RWPE2 (cell line): ENCODE measurements around the gene ZBTB20.

Source experiments
- ATAC-seq: fragments of 200-7000 bp; cut with Tn5 transposase; 3 replicates; pipeline ENCODE4 v1.9.1; 2021; ENCODE audit warnings: low read depth
- DNase-seq: peaks from one replicate; pipeline ENCODE4 v3.0.0-alpha.2; 2020; ENCODE audit warnings: low spot score
- H3K27ac ChIP-seq: fragments of 450-650 bp; 2 replicates; pipeline ENCODE4 v1.5.1; 2017; ENCODE audit warnings: mild to moderate bottlenecking; ENCODE audit not compliant: poor library complexity, severe bottlenecking
- H3K27me3 ChIP-seq: fragments of 250-450 bp; sonication (Bioruptor Pico); 2 replicates; pipeline ENCODE4 v1.5.1; 2021; ENCODE audit warnings: mild to moderate bottlenecking, moderate library complexity; ENCODE audit not compliant: insufficient read depth, poor library complexity, severe bottlenecking
- H3K36me3 ChIP-seq: fragments of 250-450 bp; sonication (Bioruptor Pico); 2 replicates; pipeline ENCODE4 v1.5.1; 2020; ENCODE audit warnings: low read depth, mild to moderate bottlenecking, moderate library complexity
- H3K4me1 ChIP-seq: fragments of 250-450 bp; sonication (Bioruptor Pico); 2 replicates; pipeline ENCODE4 v1.5.1; 2021; ENCODE audit warnings: mild to moderate bottlenecking, moderate library complexity; ENCODE audit not compliant: insufficient read depth, poor library complexity, severe bottlenecking
- H3K4me3 ChIP-seq: fragments of 250-450 bp; sonication (Bioruptor Pico); 2 replicates; pipeline ENCODE4 v1.5.1; 2021; ENCODE audit warnings: mild to moderate bottlenecking, moderate library complexity; ENCODE audit not compliant: severe bottlenecking
- H3K9me3 ChIP-seq: fragments of 250-450 bp; sonication (Bioruptor Pico); 2 replicates; pipeline ENCODE4 v1.5.1; 2021; ENCODE audit warnings: mild to moderate bottlenecking, moderate library complexity; ENCODE audit not compliant: severe bottlenecking
- TF ChIP-seq, protein P1 (sequence below): fragments of 450-650 bp; IDR thresholded peaks from one replicate; pipeline ENCODE4 v1.5.1; 2017; ENCODE audit warnings: mild to moderate bottlenecking, moderate library complexity; ENCODE audit not compliant: poor library complexity, severe bottlenecking

Gene ZBTB20

DNA sequence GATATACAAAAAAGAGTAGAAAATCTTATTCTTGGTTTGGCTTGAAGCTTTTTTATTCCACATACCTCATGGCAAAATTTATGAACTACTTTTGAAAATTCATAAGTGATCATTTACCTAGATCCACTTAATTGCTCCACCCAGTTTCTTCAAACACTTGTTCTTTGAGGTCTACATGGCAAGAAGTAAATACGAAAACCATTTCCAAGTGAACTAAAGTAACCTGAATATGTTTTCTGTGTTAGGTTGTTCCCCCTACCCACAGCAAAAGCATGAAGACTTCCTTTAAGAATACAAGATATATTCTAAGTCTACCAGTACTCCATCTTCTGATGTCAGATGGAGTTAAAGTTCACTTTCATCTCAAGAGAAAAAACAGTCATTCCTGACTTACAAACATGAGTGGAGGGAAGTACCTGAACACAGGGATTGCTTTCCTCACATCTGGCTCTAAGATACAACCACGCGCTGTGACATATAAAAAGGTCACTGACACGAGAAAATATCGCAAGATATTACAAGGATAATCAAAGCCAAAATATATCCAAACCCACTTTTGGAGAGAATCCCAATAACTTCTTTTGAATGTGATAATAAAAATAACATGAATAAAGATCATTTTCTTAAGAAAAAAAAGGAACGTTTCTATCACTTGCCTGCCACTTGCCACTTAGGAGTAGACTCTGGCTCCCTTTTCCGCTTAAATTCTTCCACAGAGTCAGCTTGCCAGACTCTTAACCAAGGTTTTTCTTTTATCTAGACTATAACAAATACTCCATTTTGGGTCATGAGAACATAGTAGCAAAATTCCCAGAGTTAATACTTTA, 428.8 kb downstream of the ZBTB20 start:
- H3K36me3 ChIP-seq: no peaks in the 10 kb centered on the region
- no peak for ATAC-seq
- no peaks in the 10 kb centered on the region for H3K9me3 ChIP-seq
- DNase-seq: no peak
- TF ChIP-seq, protein P1, sequence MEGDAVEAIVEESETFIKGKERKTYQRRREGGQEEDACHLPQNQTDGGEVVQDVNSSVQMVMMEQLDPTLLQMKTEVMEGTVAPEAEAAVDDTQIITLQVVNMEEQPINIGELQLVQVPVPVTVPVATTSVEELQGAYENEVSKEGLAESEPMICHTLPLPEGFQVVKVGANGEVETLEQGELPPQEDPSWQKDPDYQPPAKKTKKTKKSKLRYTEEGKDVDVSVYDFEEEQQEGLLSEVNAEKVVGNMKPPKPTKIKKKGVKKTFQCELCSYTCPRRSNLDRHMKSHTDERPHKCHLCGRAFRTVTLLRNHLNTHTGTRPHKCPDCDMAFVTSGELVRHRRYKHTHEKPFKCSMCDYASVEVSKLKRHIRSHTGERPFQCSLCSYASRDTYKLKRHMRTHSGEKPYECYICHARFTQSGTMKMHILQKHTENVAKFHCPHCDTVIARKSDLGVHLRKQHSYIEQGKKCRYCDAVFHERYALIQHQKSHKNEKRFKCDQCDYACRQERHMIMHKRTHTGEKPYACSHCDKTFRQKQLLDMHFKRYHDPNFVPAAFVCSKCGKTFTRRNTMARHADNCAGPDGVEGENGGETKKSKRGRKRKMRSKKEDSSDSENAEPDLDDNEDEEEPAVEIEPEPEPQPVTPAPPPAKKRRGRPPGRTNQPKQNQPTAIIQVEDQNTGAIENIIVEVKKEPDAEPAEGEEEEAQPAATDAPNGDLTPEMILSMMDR: no peak
- no peak overlapping the region for H3K27ac ChIP-seq
- no peaks in the 10 kb centered on the region for H3K4me1 ChIP-seq
- H3K27me3 ChIP-seq: no peaks in the 10 kb centered on the region
- no peak overlapping the region for H3K4me3 ChIP-seq

GRCh38 chr3:114716916-114717315, 430.2 kb downstream of the ZBTB20 start:
- Histone ChIP-seq H3K9me3 (no peaks in the 10 kb centered on the region), H3K4me1 (no peaks in the 10 kb centered on the region), H3K27ac (no peak overlapping the region), H3K4me3 (no peak overlapping the region), H3K27me3 (no peaks in the 10 kb centered on the region), H3K36me3 (no peaks in the 10 kb centered on the region)
- ATAC-seq (no peak), DNase-seq (no peak)
- TF ChIP-seq, protein P1: no peak

DNA sequence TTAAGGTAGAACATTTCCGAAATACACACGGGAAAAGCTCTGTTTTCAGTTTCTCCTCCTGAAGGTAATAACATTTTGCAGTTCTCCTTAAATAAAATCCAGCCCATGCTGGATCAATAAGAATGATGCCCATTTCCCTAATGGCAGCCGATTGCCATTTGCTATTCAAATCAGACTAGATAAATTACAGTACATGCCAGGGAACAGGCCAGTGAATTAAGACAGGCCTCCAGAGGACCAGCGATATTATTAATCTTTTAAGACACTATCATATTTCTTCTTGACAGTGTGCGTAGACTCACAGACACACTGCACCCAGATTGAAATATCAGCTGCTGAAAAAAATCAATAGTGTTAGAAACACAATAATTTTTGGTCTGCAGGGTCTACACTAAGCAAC, 431.0 kb downstream of the ZBTB20 start:
- Histone ChIP-seq H3K27ac (no peak overlapping the region), H3K27me3 (no peaks in the 10 kb centered on the region), H3K36me3 (no peaks in the 10 kb centered on the region), H3K9me3 (no peaks in the 10 kb centered on the region), H3K4me3 (no peak overlapping the region), H3K4me1 (no peaks in the 10 kb centered on the region)
- ATAC-seq (no peak), DNase-seq (no peak)
- TF ChIP-seq, protein P1: no peak

DNA sequence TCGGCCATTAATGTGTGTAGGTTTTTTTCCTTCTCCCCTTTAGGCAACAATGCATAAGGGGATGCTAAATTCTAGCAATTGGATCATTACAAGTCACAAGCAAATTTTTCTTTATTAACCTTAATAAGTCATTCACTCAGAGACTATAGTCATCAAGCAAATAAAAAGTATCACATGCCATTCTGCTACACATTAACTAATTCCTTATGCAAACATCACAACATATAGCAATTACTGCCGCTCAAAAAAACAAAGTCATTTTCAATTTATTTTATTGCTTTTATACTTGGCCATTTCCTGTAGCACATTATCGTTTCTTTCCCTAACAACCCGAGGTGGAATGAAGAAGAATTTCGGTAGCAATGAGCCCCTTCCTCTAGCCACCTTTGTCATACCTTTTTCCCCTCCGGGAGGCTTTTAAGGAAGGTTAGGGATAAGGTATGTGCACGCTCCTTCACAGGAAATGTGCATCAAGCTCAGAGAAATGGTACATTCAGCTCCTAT, 432.1 kb downstream of the ZBTB20 start:
- TF ChIP-seq, protein P1: no peak

GRCh38 chr3:114714237-114714636, 432.9 kb downstream of the ZBTB20 start:
- Histone ChIP-seq H3K4me3 (no peak overlapping the region), H3K4me1 (no peaks in the 10 kb centered on the region), H3K9me3 (no peaks in the 10 kb centered on the region), H3K36me3 (no peaks in the 10 kb centered on the region), H3K27ac (no peak overlapping the region), H3K27me3 (no peaks in the 10 kb centered on the region)
- DNase-seq: no peak
- TF ChIP-seq, protein P1: no peak
- no peak for ATAC-seq

More for the DNA sequence above, 432.1 kb downstream of the ZBTB20 start:
- no peaks in the 10 kb centered on the region for H3K9me3 ChIP-seq
- H3K27ac ChIP-seq: no peak overlapping the region
- no peak overlapping the region for H3K4me3 ChIP-seq
- no peaks in the 10 kb centered on the region for H3K36me3 ChIP-seq
- ATAC-seq (no peak), DNase-seq (no peak)
- H3K27me3 ChIP-seq: no peaks in the 10 kb centered on the region
- no peaks in the 10 kb centered on the region for H3K4me1 ChIP-seq
